ENCODE results near the gene TLR9. TPM values are rescaled to one million over a fixed set of nuclear protein-coding genes. Genes with fewer than 3 reads are reported as not detected.

Gene TLR9
- total RNA-seq, 1 experiment from 2014 or later = not detected

DNA sequence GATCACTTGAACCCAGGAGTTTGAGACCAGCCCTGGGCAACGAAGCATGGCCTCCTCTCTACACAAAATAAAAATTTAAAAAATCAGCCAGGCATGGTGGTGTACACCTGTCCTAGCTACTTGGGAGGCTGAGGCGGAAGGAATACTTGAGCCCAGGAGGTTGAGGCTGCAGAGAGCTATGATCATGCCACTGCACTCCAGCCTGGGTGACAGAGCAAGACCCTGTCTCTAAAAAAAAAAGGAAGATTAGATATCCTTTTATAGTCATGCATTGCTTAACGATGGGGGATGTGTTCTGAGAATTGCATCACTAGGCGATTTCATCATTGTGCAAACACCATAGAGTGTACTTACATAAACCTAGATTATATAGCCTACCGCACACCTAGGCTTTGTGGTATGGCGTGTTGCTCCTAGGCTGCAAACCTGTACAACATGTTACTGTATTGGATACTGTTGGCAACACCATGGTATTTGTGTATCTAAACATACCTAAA is 14.8 kb downstream of the TLR9 start:
- BruUV-seq (replicated peaks) = no TSS peak
- no peak overlapping the region for H3K4me3 ChIP-seq (ENCODE audit: low read depth in 2 of 2, low read length in 2 of 2)
- in situ Hi-C loops (cut with HindIII; ENCODE audit: low pct_unique_long_range_greater_than_20kb, low sequenced_read_pairs) = no loop called here
- POLR2A ChIA-PET = no interaction called here
- H3K27me3 ChIP-seq (ENCODE audit: control insufficient read depth, insufficient read depth, low read length) = no peaks in the 10 kb centered on the region
- no peak for TF ChIP-seq TCF7L2 (IDR thresholded peaks at IDR 0.05; ENCODE audit: low read depth, low read length)
- TF ChIP-seq, protein P1, sequence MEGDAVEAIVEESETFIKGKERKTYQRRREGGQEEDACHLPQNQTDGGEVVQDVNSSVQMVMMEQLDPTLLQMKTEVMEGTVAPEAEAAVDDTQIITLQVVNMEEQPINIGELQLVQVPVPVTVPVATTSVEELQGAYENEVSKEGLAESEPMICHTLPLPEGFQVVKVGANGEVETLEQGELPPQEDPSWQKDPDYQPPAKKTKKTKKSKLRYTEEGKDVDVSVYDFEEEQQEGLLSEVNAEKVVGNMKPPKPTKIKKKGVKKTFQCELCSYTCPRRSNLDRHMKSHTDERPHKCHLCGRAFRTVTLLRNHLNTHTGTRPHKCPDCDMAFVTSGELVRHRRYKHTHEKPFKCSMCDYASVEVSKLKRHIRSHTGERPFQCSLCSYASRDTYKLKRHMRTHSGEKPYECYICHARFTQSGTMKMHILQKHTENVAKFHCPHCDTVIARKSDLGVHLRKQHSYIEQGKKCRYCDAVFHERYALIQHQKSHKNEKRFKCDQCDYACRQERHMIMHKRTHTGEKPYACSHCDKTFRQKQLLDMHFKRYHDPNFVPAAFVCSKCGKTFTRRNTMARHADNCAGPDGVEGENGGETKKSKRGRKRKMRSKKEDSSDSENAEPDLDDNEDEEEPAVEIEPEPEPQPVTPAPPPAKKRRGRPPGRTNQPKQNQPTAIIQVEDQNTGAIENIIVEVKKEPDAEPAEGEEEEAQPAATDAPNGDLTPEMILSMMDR (IDR thresholded peaks at IDR 0.05) = no peak
- TF ChIP-seq, protein P2, sequence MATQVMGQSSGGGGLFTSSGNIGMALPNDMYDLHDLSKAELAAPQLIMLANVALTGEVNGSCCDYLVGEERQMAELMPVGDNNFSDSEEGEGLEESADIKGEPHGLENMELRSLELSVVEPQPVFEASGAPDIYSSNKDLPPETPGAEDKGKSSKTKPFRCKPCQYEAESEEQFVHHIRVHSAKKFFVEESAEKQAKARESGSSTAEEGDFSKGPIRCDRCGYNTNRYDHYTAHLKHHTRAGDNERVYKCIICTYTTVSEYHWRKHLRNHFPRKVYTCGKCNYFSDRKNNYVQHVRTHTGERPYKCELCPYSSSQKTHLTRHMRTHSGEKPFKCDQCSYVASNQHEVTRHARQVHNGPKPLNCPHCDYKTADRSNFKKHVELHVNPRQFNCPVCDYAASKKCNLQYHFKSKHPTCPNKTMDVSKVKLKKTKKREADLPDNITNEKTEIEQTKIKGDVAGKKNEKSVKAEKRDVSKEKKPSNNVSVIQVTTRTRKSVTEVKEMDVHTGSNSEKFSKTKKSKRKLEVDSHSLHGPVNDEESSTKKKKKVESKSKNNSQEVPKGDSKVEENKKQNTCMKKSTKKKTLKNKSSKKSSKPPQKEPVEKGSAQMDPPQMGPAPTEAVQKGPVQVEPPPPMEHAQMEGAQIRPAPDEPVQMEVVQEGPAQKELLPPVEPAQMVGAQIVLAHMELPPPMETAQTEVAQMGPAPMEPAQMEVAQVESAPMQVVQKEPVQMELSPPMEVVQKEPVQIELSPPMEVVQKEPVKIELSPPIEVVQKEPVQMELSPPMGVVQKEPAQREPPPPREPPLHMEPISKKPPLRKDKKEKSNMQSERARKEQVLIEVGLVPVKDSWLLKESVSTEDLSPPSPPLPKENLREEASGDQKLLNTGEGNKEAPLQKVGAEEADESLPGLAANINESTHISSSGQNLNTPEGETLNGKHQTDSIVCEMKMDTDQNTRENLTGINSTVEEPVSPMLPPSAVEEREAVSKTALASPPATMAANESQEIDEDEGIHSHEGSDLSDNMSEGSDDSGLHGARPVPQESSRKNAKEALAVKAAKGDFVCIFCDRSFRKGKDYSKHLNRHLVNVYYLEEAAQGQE (IDR thresholded peaks at IDR 0.05; ENCODE audit: insufficient read depth in 1 of 2, low read depth in 2 of 2, low read length in 1 of 2) = no peak
- no peak for TF ChIP-seq SIN3A (IDR thresholded peaks at IDR 0.05; ENCODE audit: borderline replicate concordance, insufficient read depth, low read depth, low read length)
- TF ChIP-seq POLR2AphosphoS5 (IDR thresholded peaks at IDR 0.05; ENCODE audit: low read depth, low read length) = no peak
- H3K27ac ChIP-seq (ENCODE audit: low read length) = no peak overlapping the region
- ATAC-seq = no peak
- DNase-seq (ENCODE audit: low read depth, low spot score) = no peak
- H3K36me3 ChIP-seq (ENCODE audit: control insufficient read depth, insufficient read depth, low read length) = peaks cover 26% of the 10 kb centered on the region
- CTCF ChIA-PET = no interaction called here
- H3K4me1 ChIP-seq (ENCODE audit: control insufficient read depth, insufficient read depth, low read length) = no peaks in the 10 kb centered on the region
- no peaks in the 10 kb centered on the region for H3K9me3 ChIP-seq (ENCODE audit: control insufficient read depth, insufficient read depth, low read depth, low read length)
- intact Hi-C loops (cut with micrococcal nuclease; ENCODE audit: unreplicated experiment) = no loop called here

DNA sequence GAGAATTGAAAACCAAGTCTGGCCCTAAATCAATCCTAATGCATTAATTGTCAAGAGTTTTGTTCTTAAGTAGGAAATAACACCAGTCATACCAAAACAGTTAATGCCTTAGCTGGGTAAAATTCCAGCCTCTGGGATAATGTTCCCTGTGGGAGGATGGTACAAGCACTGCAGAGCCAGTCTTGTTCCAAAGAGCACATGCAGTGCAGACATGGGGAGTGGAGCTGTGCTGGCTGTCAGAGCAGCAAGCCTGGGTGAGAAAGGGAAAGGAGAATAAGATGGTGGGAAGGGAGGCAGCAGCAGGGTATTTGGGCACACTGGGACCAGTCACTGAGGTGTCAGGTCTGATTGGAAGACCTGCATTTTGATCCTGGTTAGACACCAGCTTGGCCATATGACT is 15.4 kb downstream of the TLR9 start:
- POLR2A ChIA-PET = no interaction called here

More for the DNA sequence above, 15.4 kb downstream of the TLR9 start:
- H3K4me3 ChIP-seq (ENCODE audit: low read depth in 2 of 2, low read length in 2 of 2) = no peak overlapping the region
- no peak overlapping the region for H3K27ac ChIP-seq (ENCODE audit: low read length)
- in situ Hi-C loops (cut with HindIII; ENCODE audit: low pct_unique_long_range_greater_than_20kb, low sequenced_read_pairs) (no loop called here), intact Hi-C loops (cut with micrococcal nuclease; ENCODE audit: unreplicated experiment) (no loop called here)
- peaks cover 32% of the 10 kb centered on the region for H3K36me3 ChIP-seq (ENCODE audit: control insufficient read depth, insufficient read depth, low read length)
- H3K9me3 ChIP-seq (ENCODE audit: control insufficient read depth, insufficient read depth, low read depth, low read length) = no peaks in the 10 kb centered on the region
- BruUV-seq (replicated peaks) = no TSS peak
- CTCF ChIA-PET = no interaction called here
- H3K27me3 ChIP-seq (ENCODE audit: control insufficient read depth, insufficient read depth, low read length) = no peaks in the 10 kb centered on the region
- ATAC-seq (no peak), DNase-seq (ENCODE audit: low read depth, low spot score) (no peak)
- TF ChIP-seq, protein P2 (IDR thresholded peaks at IDR 0.05; ENCODE audit: insufficient read depth in 1 of 2, low read depth in 2 of 2, low read length in 1 of 2) = no peak
- TF ChIP-seq TCF7L2 (IDR thresholded peaks at IDR 0.05; ENCODE audit: low read depth, low read length) = no peak
- TF ChIP-seq, protein P1 (IDR thresholded peaks at IDR 0.05) = no peak
- TF ChIP-seq POLR2AphosphoS5 (IDR thresholded peaks at IDR 0.05; ENCODE audit: low read depth, low read length) = no peak
- TF ChIP-seq SIN3A (IDR thresholded peaks at IDR 0.05; ENCODE audit: borderline replicate concordance, insufficient read depth, low read depth, low read length) = no peak
- no peaks in the 10 kb centered on the region for H3K4me1 ChIP-seq (ENCODE audit: control insufficient read depth, insufficient read depth, low read length)
